HG02981 (cell line): ENCODE measurements around the gene FKBP1C.

Experiments
- ATAC-seq: cut with Tn5 transposase; IDR thresholded peaks from one replicate; pipeline ENCODE4 v1.9.1; 2021; ENCODE audit warnings: mild to moderate bottlenecking, moderate library complexity; ENCODE audit not compliant: unreplicated experiment

FKBP1C gene

DNA sequence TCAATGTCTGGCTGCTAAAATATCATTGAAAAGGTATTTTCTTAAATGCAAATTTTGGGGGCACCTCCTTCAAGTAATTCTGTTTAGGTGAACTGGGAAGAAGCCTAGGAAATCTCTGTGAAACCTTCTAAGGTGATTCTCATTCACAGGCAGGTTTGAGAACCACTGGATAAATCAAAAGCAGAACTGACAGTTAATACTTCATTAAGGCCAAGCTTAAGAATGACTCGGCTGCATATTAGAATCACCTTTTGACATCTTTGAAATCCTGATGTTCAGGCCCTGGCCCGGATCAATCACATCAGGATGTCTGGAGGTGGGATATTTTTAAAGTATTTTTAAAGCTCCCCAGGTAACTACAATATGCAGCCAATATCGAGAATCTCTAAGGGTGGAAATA lies 50.6 kb downstream of the FKBP1C start:
- ATAC-seq, result no peak
